Type B pancreatic cell (in vitro differentiated cells): ENCODE results near the gene FCAMR. TPM values are rescaled to one million over a fixed set of nuclear protein-coding genes. Genes with fewer than 3 reads are reported as not detected.

Experiments used
- DNase-seq: peaks from one replicate; pipeline ENCODE4 v3.0.0; 2021; ENCODE audit warnings: mixed read lengths; ENCODE audit not compliant: unreplicated experiment; ENCODE audit errors: extremely low spot score
- H3K27ac Mint-ChIP-seq: 2 replicates; pipeline ENCODE4 v1.8.0; 2021; ENCODE audit warnings: mild to moderate bottlenecking, mixed read lengths
- H3K27me3 Mint-ChIP-seq: 2 replicates; pipeline ENCODE4 v1.8.0; 2021; ENCODE audit warnings: mixed read lengths
- H3K36me3 Mint-ChIP-seq: 2 replicates; pipeline ENCODE4 v1.8.0; 2021; ENCODE audit warnings: mixed read lengths
- H3K4me1 Mint-ChIP-seq: one replicate; pipeline ENCODE4 v1.8.0; 2021; ENCODE audit warnings: mixed read lengths; ENCODE audit not compliant: unreplicated experiment
- H3K4me3 Mint-ChIP-seq: 2 replicates; pipeline ENCODE4 v1.8.0; 2021; ENCODE audit warnings: mild to moderate bottlenecking, mixed read lengths
- H3K9me3 Mint-ChIP-seq: 2 replicates; pipeline ENCODE4 v1.8.0; 2021; ENCODE audit warnings: mixed read lengths
- CTCF ChIP-seq: fragments of 200-600 bp; sonication (generic); conservative IDR thresholded peaks from 2 replicates; pipeline ENCODE4 v1.5.0; 2021; ENCODE audit warnings: antibody characterized with exemption, mild to moderate bottlenecking
- total RNA-seq: library from RNA; stranded (reverse); gene quantifications from 2 replicates; pipeline ENCODE4 v1.2.1, GENCODE V29; 2021; ENCODE audit warnings: low replicate concordance

The FCAMR gene
- total RNA-seq, 1 donor from 2014 or later: not detected

GRCh38 chr1:206992790-206993189 lies 22.5 kb upstream of the FCAMR start:
- peaks cover 10% of the 10 kb centered on the region for H3K27me3 Mint-ChIP-seq
- no peak for DNase-seq
- TF ChIP-seq CTCF: no peak
- H3K4me1 Mint-ChIP-seq: no peaks in the 10 kb centered on the region
- H3K36me3 Mint-ChIP-seq: no peaks in the 10 kb centered on the region
- H3K27ac Mint-ChIP-seq: no peak overlapping the region
- H3K4me3 Mint-ChIP-seq: no peak overlapping the region
- H3K9me3 Mint-ChIP-seq: no peaks in the 10 kb centered on the region

- no peaks in the 10 kb centered on the region for H3K9me3 Mint-ChIP-seq
Measured at GRCh38 chr1:206987873-206988272, 17.6 kb upstream of the FCAMR start.

DNA sequence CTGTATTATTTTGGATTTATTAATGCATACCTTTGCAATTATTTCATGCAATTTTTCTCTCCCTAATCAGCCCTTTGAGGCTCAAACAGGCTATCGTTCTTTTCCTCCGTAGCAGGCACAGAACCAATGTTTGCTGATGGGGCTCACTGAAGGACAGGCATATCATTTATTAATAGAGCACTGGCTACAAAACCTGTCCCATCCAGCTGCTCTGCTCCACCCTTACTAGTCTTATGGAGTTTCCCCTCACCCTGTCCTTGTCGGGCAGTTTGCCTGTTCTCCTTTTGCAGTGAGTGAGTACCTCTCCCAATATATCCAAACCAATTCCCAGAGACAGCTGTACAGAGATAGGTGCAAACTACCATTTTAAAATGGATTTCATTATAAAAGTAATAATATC lies 16.6 kb upstream of the FCAMR start:
- Mint-ChIP-seq H3K36me3 (no peaks in the 10 kb centered on the region), H3K4me3 (no peak overlapping the region), H3K27me3 (peaks cover 44% of the 10 kb centered on the region), H3K9me3 (no peaks in the 10 kb centered on the region), H3K4me1 (no peaks in the 10 kb centered on the region), H3K27ac (no peak overlapping the region)
- DNase-seq: no peak
- TF ChIP-seq CTCF: no peak

More at GRCh38 chr1:206987873-206988272, 17.6 kb upstream of the FCAMR start:
- Mint-ChIP-seq H3K4me3 (no peak overlapping the region), H3K27ac (no peak overlapping the region), H3K4me1 (no peaks in the 10 kb centered on the region), H3K27me3 (peaks cover 42% of the 10 kb centered on the region), H3K36me3 (no peaks in the 10 kb centered on the region)
- DNase-seq: no peak
- TF ChIP-seq CTCF: no peak

GRCh38 chr1:206986402-206986801 lies 16.1 kb upstream of the FCAMR start:
- Mint-ChIP-seq H3K4me3 (no peak overlapping the region), H3K9me3 (no peaks in the 10 kb centered on the region), H3K27ac (no peak overlapping the region), H3K36me3 (no peaks in the 10 kb centered on the region), H3K27me3 (peaks cover 44% of the 10 kb centered on the region), H3K4me1 (no peaks in the 10 kb centered on the region)
- DNase-seq: no peak
- no peak for TF ChIP-seq CTCF

DNA sequence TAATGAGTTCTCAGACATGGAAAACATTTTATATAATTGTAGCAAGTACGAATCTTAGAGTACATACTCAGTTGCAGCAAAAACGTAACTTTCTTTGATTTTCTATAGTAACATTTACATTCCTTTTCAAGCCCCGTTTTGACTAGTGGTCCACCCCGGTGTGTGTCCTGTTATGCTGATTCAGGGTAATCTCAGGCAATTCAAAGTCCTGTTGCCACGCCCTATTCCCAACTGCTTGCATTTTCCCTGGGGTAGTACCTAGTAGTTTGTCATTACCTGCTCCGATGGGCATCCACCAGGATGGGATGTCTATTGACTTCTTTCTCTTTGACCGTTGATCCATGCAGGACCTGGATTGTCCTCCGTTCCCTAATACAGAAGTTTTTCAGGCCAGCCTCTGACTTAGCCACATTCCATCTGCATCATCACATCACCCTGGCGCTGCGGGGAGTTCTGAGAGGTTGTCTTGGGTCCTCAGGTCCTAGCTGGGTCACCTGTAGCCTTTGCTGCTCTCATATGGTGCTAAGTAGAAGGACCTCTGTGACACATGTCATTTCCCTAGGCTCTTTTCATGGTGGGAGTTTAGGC lies 15.0 kb upstream of the FCAMR start:
- Mint-ChIP-seq H3K9me3 (no peaks in the 10 kb centered on the region), H3K27me3 (peaks cover 49% of the 10 kb centered on the region), H3K36me3 (no peaks in the 10 kb centered on the region), H3K27ac (no peak overlapping the region), H3K4me1 (no peaks in the 10 kb centered on the region), H3K4me3 (no peak overlapping the region)
- no peak for TF ChIP-seq CTCF
- DNase-seq: no peak

DNA sequence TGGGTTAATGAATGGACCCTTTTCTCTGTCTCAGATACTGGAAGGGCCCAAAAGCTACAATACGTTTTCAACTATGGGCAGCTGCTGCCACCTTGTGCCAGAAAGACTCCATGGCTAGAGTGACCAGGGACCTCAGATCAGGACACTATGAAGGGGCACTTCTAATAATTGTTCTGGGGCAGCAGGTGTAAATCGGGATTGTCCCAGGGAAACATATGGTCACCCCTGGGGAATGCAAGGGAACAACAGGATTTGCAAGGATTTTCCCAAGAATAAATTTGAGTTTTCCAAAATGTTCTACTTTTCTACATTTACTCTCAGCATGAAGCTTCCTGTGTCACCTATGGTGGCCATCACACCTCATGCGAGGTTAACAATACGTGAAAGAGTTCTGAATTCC lies 12.0 kb upstream of the FCAMR start:
- peak; percentile 82 for TF ChIP-seq CTCF
- Mint-ChIP-seq H3K27ac (no peak overlapping the region), H3K9me3 (no peaks in the 10 kb centered on the region), H3K4me1 (no peaks in the 10 kb centered on the region), H3K4me3 (no peak overlapping the region), H3K27me3 (peaks cover 40% of the 10 kb centered on the region), H3K36me3 (no peaks in the 10 kb centered on the region)
- DNase-seq: no peak
